HG03095 (cell line): ENCODE measurements around the gene DCAF8.
A peak's percentile ranks its signal among the peaks of the same experiment; 100 is the strongest.

Experiments used
- ATAC-seq: cut with Tn5 transposase; IDR thresholded peaks from one replicate; pipeline ENCODE4 v1.9.1; 2021; ENCODE audit warnings: moderate library complexity; ENCODE audit not compliant: unreplicated experiment

Gene DCAF8

GRCh38 chr1:160177667-160178066, 84.7 kb downstream of the DCAF8 start:
- ATAC-seq = no peak

DNA sequence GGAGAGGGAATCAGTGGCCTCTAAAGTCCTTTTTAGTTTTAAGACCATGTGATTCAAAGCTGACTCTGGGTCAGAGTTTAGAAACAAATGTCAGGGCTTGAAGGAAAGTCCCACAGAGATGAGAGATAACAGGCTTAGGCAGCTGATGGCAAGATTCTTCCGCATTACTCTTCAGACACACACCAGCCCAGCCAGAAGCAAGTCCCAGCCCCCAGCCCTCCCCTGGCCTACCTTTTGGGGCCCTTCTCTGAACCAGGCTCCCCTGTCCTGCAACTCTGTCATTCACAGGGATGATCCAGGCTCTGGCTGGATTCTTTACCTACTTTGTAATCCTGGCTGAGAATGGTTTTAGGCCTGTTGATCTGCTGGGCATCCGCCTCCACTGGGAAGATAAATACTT, 85.1 kb downstream of the DCAF8 start:
- ATAC-seq = no peak

GRCh38 chr1:160171980-160172379, 90.4 kb downstream of the DCAF8 start:
- no peak for ATAC-seq

DNA sequence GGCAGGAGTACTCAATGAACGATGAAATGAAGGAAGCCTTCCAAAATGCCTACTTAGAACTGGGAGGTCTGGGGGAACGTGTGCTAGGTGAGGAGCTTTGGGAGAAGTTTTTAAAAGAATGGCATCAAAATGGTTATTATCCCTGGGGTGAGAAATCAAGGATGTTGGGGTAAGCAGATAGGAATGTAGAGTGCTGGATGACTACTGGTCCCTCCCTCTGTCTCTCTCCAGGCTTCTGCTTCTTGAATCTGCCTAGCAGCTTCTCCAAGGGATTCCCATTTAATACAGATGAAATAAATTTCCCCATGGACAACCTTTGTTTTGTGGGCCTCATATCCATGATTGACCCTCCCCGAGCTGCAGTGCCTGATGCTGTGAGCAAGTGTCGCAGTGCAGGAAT, 91.0 kb downstream of the DCAF8 start:
- no peak for ATAC-seq

- ATAC-seq = peak; percentile 49
Measured at GRCh38 chr1:160169553-160170399, 92.6 kb downstream of the DCAF8 start.

GRCh38 chr1:160168609-160169369, 93.6 kb downstream of the DCAF8 start:
- no peak for ATAC-seq

DNA sequence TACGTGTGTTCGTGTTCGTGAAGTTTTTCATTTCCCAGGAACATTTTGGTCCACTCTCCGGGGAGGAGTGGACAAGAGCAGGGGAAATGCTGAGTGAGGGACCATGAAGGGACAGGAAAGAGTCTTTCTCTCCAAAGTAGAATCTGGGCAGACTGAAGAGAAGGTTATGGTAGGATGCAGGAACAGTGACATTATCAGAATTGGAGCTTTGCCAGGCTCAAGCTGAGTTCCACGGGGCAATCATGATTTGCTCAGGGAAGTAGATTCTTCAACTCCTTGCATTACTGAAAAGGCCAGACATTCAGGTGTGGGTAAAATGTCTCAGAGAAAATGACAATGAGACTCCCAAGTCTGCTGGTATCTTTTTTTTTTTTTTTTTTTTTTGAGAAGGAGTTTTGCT, 94.3 kb downstream of the DCAF8 start:
- ATAC-seq = no peak

GRCh38 chr1:160167580-160167979, 94.8 kb downstream of the DCAF8 start:
- ATAC-seq = no peak

GRCh38 chr1:160167056-160167455, 95.3 kb downstream of the DCAF8 start:
- ATAC-seq = no peak

DNA sequence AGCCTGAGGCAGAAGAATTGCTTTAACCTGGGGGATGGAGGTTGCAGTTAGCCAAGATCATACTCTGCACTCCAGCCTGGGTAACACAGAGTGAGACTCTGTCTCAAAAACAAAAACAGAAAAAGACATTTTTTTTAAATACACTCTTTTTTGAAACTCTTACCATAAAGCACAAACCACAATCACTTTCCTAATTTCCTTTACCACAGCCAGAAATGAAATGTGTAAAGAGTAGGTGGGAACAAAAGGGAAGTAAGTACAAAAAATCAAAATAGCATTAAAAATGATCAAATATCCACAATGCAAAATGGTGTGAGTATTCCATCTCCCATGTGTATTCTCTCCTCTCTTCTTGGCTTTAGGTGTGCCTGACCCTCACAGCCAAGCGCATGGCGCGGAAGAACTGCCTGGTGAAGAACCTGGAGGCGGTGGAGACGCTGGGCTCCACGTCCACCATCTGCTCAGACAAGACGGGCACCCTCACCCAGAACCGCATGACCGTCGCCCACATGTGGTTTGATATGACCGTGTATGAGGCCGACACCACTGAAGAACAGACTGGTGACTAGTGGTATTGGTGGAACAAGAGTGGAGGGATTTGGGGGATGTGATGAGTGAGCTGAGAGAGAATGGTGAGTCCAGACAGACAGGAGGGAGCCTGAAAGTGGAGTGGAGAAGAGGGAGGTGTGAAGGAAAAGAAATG, 96.0 kb downstream of the DCAF8 start:
- ATAC-seq = no peak
